Uterus (tissue), 4 donors: Measurements from ENCODE around the gene DDX19B. TPM values are rescaled to one million over a fixed set of nuclear protein-coding genes. Genes with fewer than 3 reads are reported as not detected.
A peak's percentile ranks its signal among the peaks of the same experiment; 100 is the strongest.
"Not testable (repeated sequence)": the region's sequence is repeated elsewhere in the genome, so short reads cannot be mapped to it uniquely, and the experiment has no call there.

Experiments used
- DNase-seq, 2 donors: peaks; one replicate each; pipeline ENCODE4 v3.0.0-alpha.2; 2019 to 2020
- H3K27ac ChIP-seq, 2 donors: fragments of 200-600 bp; sonication (generic); 1 replicate in 1 of 2; 2 replicates in 1 of 2; pipeline ENCODE4 v1.5.1; 2016 to 2018
- H3K27me3 ChIP-seq, 2 donors: fragments of 200-600 bp; sonication (generic); one replicate each; pipeline ENCODE4 v1.5.1; 2018 to 2019; ENCODE audit warnings: control low read depth in 1 of 2
- H3K36me3 ChIP-seq, 2 donors: fragments of 200-600 bp; sonication (generic); one replicate each; pipeline ENCODE4 v1.5.1; 2019; ENCODE audit warnings: control low read depth in 1 of 2
- H3K4me1 ChIP-seq, 2 donors: fragments of 200-600 bp; sonication (generic); one replicate each; pipeline ENCODE4 v1.5.1; 2018 to 2019; ENCODE audit warnings: control low read depth in 1 of 2
- H3K4me3 ChIP-seq, 2 donors: fragments of 200-600 bp; sonication (generic); 1 replicate in 1 of 2; 2 replicates in 1 of 2; pipeline ENCODE4 v1.5.1; 2018 to 2019; ENCODE audit warnings: mild to moderate bottlenecking in 1 of 2
- H3K9me3 ChIP-seq, 2 donors: fragments of 200-600 bp; sonication (generic); one replicate each; pipeline ENCODE4 v1.5.1; 2019; ENCODE audit warnings: control low read depth in 1 of 2
- POLR2A ChIP-seq, 2 donors: fragments of 450-650 bp; IDR thresholded peaks; one replicate each; pipeline ENCODE4 v1.6.1; 2016; ENCODE audit warnings: antibody characterized with exemption in 2 of 2, mild to moderate bottlenecking in 1 of 2, moderate library complexity in 1 of 2
- intact Hi-C: fragments of 100-400 bp; cut with DNase I; formaldehyde crosslinking; loops from one replicate; pipeline ENCODE4 v1.15.1; 2023; ENCODE audit warnings: low total_unique reads
- total RNA-seq, 4 donors: library from RNA; depleted of rRNA in 3 of 4; stranded (reverse); fragments of >200 nt in 3 of 4; gene quantifications; one replicate each; pipeline versions ENCODE4 v1.1.0 to v1.2.4, GENCODE V29; 2014 to 2023
- TF ChIP-seq, protein P1 (sequence below), 4 experiments: fragments of 200-600 bp in 2 of 4; fragments of 450-650 bp in 2 of 4; sonication (generic) in 2 of 4; IDR thresholded peaks; one replicate each; pipeline ENCODE4 v1.5.1; 2016 to 2019; ENCODE audit warnings: antibody characterized with exemption in 4 of 4, mild to moderate bottlenecking in 2 of 4, moderate library complexity in 1 of 4
- donor health status: DM: yes; HTN: yes; CAD: no.

The DDX19B gene
- total RNA-seq, 4 donors from 2014 or later: 10.6 to 77.6 (median 25.4) TPM

- intact Hi-C loops: no loop called here
- Histone ChIP-seq H3K27me3 (no peaks in the 10 kb centered on the region), H3K4me1 (no peaks in the 10 kb centered on the region), H3K9me3 (no peaks in the 10 kb centered on the region), H3K36me3 (no peaks in the 10 kb centered on the region), H3K27ac (no peak overlapping the region), H3K4me3 (no peak overlapping the region)
- TF ChIP-seq, protein P1, sequence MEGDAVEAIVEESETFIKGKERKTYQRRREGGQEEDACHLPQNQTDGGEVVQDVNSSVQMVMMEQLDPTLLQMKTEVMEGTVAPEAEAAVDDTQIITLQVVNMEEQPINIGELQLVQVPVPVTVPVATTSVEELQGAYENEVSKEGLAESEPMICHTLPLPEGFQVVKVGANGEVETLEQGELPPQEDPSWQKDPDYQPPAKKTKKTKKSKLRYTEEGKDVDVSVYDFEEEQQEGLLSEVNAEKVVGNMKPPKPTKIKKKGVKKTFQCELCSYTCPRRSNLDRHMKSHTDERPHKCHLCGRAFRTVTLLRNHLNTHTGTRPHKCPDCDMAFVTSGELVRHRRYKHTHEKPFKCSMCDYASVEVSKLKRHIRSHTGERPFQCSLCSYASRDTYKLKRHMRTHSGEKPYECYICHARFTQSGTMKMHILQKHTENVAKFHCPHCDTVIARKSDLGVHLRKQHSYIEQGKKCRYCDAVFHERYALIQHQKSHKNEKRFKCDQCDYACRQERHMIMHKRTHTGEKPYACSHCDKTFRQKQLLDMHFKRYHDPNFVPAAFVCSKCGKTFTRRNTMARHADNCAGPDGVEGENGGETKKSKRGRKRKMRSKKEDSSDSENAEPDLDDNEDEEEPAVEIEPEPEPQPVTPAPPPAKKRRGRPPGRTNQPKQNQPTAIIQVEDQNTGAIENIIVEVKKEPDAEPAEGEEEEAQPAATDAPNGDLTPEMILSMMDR (IDR thresholded peaks at IDR 0.05): no peak
- no peak for TF ChIP-seq POLR2A (IDR thresholded peaks at IDR 0.05)
- no peak for DNase-seq
Observed at GRCh38 chr16:70359552-70359951, 60.6 kb downstream of the DDX19B start.

- no peak for TF ChIP-seq POLR2A (IDR thresholded peaks at IDR 0.05)
- TF ChIP-seq, protein P1 (IDR thresholded peaks at IDR 0.05): no peak
- Histone ChIP-seq H3K27me3 (no peaks in the 10 kb centered on the region), H3K4me1 (no peaks in the 10 kb centered on the region), H3K9me3 (no peaks in the 10 kb centered on the region), H3K27ac (no peak overlapping the region), H3K36me3 (no peaks in the 10 kb centered on the region), H3K4me3 (no peak overlapping the region)
- intact Hi-C loops: no loop called here
- DNase-seq: no peak
Observed at GRCh38 chr16:70364399-70364798, 65.4 kb downstream of the DDX19B start.

DNA sequence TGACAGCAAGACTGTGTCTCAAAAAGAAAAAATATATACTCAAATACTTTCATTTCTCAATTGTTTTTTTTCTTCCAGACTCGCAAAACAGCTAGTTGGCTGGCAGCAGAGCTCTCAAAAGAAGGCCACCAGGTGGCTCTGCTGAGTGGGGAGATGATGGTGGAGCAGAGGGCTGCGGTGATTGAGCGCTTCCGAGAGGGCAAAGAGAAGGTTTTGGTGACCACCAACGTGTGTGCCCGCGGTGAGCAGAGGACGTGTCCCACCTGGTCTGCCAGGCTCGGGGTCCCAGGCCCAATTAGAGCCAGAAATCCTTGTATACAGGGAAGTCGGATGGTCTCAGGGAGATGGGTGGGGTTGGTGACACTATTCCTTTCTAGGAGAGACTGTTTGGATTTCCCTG lies 71.2 kb downstream of the DDX19B start:
- H3K27me3 ChIP-seq, H3K4me3 ChIP-seq, H3K4me1 ChIP-seq, H3K9me3 ChIP-seq, intact Hi-C loops, H3K36me3 ChIP-seq, H3K27ac ChIP-seq: not testable (repeated sequence)
- DNase-seq: peak in 1 of 2 donors; percentile 40
- TF ChIP-seq, protein P1 (IDR thresholded peaks at IDR 0.05): peak; percentile 44 to 50 (median 48)

GRCh38 chr16:70370924-70371323 lies 71.9 kb downstream of the DDX19B start:
- no peaks in the 10 kb centered on the region for H3K36me3 ChIP-seq
- no peak for TF ChIP-seq POLR2A (IDR thresholded peaks at IDR 0.05)
- TF ChIP-seq, protein P1 (IDR thresholded peaks at IDR 0.05): no peak
- no peaks in the 10 kb centered on the region for H3K4me1 ChIP-seq
- intact Hi-C loops: no loop called here
- no peak overlapping the region for H3K27ac ChIP-seq
- H3K9me3 ChIP-seq: no peaks in the 10 kb centered on the region
- H3K27me3 ChIP-seq: no peaks in the 10 kb centered on the region
- no peak for DNase-seq
- no peak overlapping the region for H3K4me3 ChIP-seq

GRCh38 chr16:70372921-70373728 lies 74.1 kb downstream of the DDX19B start:
- Histone ChIP-seq H3K36me3 (no peaks in the 10 kb centered on the region), H3K27me3 (no peaks in the 10 kb centered on the region), H3K9me3 (no peaks in the 10 kb centered on the region), H3K4me1 (no peaks in the 10 kb centered on the region), H3K27ac (no peak overlapping the region), H3K4me3 (no peak overlapping the region)
- intact Hi-C loops: no loop called here
- TF ChIP-seq, protein P1 (IDR thresholded peaks at IDR 0.05): no peak
- TF ChIP-seq POLR2A (IDR thresholded peaks at IDR 0.05): no peak
- DNase-seq: no peak
